Measurements from ENCODE around the gene SUPT20H. TPM values are rescaled to one million over a fixed set of nuclear protein-coding genes. Genes with fewer than 3 reads are reported as not detected.

SUPT20H gene
- total RNA-seq, 6 donors from 2014 or later, result 31.7 to 82.7 (median 44.0) TPM

- Histone ChIP-seq H3K36me3 (peaks cover 2 to 46% (median 21%) of the 10 kb centered on the region in 4 donors), H3K27ac (no peak overlapping the region), H3K9me3 (no peaks in the 10 kb centered on the region), H3K4me1 (no peaks in the 10 kb centered on the region), H3K4me3 (no peak overlapping the region), H3K27me3 (no peaks in the 10 kb centered on the region)
- ATAC-seq (ENCODE audit: low FRiP score in 2 of 2) (no peak), DNase-seq (no peak)
- TF ChIP-seq EP300 (IDR thresholded peaks at IDR 0.05), result no peak
- no peak for TF ChIP-seq POLR2AphosphoS5 (IDR thresholded peaks at IDR 0.05)
- no peak for TF ChIP-seq CTCF (IDR thresholded peaks at IDR 0.05)
- no peak for TF ChIP-seq POLR2A (IDR thresholded peaks at IDR 0.05)
- WGBS, 2 donors, result 84 to 98% methylated on average over 2 of the region's 2 CpGs
Measured at GRCh38 chr13:36959456-36960116, 99.9 kb downstream of the SUPT20H start.

Other genes with a start within 250 kb of the SUPT20H start
- 10 to 100 TPM in 1 of 6 donors, 1 to 10 TPM in 5; 4.3 to 12.0 (median 6.7) TPM for gene RFXAP, start 240.5 kb downstream of the SUPT20H start, total RNA-seq
- 10 to 100 TPM in 4 of 6 donors, 1 to 10 TPM in 2; 8.4 to 15.9 (median 11.5) TPM for gene SMAD9, start 139.4 kb downstream of the SUPT20H start, total RNA-seq
- gene ALG5, start 60.3 kb downstream of the SUPT20H start, total RNA-seq, result 10 to 100 TPM in 5 of 6 donors, 1 to 10 TPM in 1; 7.2 to 45.9 (median 30.0) TPM
- gene EXOSC8, start 58.9 kb downstream of the SUPT20H start, total RNA-seq, result 10 to 100 TPM; 21.4 to 44.0 (median 27.2) TPM
- gene CSNK1A1L, start 46.0 kb upstream of the SUPT20H start, total RNA-seq, result not detected

Data from upper lobe of left lung (tissue), 6 donors.